Vagina (tissue), 2 donors: ENCODE data around the gene NOVA2. TPM values are rescaled to one million over a fixed set of nuclear protein-coding genes. Genes with fewer than 3 reads are reported as not detected.

Experiments
- DNase-seq, 2 donors: peaks; one replicate each; pipeline ENCODE4 v3.0.0-alpha.2; 2017; ENCODE audit errors: extremely low spot score in 2 of 2
- H3K27ac ChIP-seq: fragments of 200-600 bp; sonication (generic); one replicate; pipeline ENCODE4 v1.5.1; 2019
- H3K27me3 ChIP-seq: fragments of 200-600 bp; sonication (generic); one replicate; pipeline ENCODE4 v1.5.1; 2019
- H3K36me3 ChIP-seq, 2 donors: fragments of 200-600 bp; sonication (generic); one replicate each; pipeline ENCODE4 v1.5.1; 2017 to 2019
- H3K4me1 ChIP-seq: fragments of 200-600 bp; sonication (generic); one replicate; pipeline ENCODE4 v1.5.1; 2019
- H3K4me3 ChIP-seq, 2 donors: fragments of 200-600 bp; sonication (generic); 1 replicate in 1 of 2; 2 replicates in 1 of 2; pipeline ENCODE4 v1.5.1; 2016 to 2019
- H3K9me3 ChIP-seq: fragments of 200-600 bp; sonication (generic); one replicate; pipeline ENCODE4 v1.5.1; 2019
- POLR2A ChIP-seq, 2 donors: fragments of 450-650 bp; IDR thresholded peaks; one replicate each; pipeline ENCODE4 v1.6.1; 2017; ENCODE audit warnings: antibody characterized with exemption in 2 of 2, mild to moderate bottlenecking in 2 of 2, moderate library complexity in 2 of 2
- POLR2AphosphoS5 ChIP-seq, 2 donors: sonication (generic); formaldehyde crosslinking; IDR thresholded peaks; one replicate each; pipeline ENCODE4 v1.9.0; 2017; ENCODE audit warnings: antibody characterized with exemption in 2 of 2, mild to moderate bottlenecking in 2 of 2, low read depth in 1 of 2; ENCODE audit not compliant: insufficient read depth in 1 of 2
- intact Hi-C: fragments of 100-400 bp; cut with DNase I; formaldehyde crosslinking; loops from one replicate; pipeline ENCODE4 v1.15.1; 2023
- total RNA-seq: library from RNA; depleted of rRNA; stranded (reverse); fragments of >200 nt; gene quantifications from one replicate; pipeline ENCODE4 v1.2.3, GENCODE V29; 2016
- TF ChIP-seq, protein P1 (sequence below), 3 experiments: fragments of 450-650 bp in 2 of 3; fragments of 200-600 bp in 1 of 3; sonication (generic) in 1 of 3; IDR thresholded peaks; one replicate each; pipeline ENCODE4 v1.5.1; 2017 to 2019; ENCODE audit warnings: antibody characterized with exemption in 3 of 3, mild to moderate bottlenecking in 2 of 3, moderate library complexity in 2 of 3

The NOVA2 gene
- total RNA-seq, 1 donor from 2014 or later, result 1.5 TPM

DNA sequence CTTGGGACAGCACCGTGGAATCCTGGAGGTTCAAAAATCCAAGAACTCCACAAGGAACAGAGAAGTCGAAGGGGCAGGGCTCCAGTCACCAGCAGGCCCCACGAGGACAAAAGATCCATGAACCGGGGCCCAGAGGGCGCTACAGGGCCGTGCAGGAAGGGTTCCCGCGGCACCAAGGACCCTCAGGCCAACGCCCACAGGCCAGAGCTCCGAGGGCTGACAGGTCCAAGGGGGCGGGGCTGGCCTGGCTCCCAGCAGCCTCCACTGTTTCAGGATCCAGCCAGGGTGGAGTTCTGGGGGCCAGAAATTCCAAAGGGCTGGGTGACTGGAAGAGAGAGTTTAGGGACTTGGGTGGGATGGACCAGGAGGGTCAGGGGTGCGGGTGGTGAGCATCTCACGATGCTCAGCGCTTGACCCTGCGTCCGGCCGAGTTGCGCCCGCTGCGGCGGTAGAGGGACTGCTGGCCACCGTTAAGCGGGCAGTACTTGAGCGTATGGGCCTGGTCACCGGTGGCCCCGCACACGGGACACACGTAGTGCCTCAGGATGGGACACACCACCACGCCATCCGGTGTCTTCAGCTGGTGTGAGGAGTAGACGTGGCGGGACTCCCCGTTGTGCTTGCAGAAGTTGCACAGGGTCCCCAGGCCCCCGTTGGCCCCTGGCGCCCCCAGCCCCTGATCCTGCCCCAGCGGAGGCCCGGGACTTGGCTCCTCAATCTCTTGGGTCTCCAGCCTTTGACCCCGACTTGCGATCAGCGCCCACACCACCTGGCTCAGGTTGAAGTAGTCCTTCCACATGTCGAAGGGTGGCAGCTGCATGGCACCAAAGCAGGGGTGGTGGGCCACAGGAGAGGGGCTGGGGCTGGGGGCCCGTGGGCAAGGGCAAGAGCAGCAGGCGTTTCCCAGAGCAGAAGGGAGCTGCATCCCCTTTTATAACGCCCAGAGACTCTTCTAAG lies 59.5 kb downstream of the NOVA2 start, which contains the start of gene NANOS2:
Gene NANOS2, minus strand, starts transcription at position 905 of the 957 bp plus-strand sequence. Its CDS starts 85 bp downstream, at position 820.
- H3K4me3 ChIP-seq, result no peak within 1 kb of the TSS
- no peaks in the 10 kb centered on the region for H3K27me3 ChIP-seq
- no peak within 1 kb of the TSS for H3K27ac ChIP-seq
- no peak for DNase-seq
- intact Hi-C loops, result loop anchor here (10.0 kb wide), 1 partner anchor 91 kb away; no protein-coding TSS in a partner anchor
- no peak for TF ChIP-seq POLR2AphosphoS5 (IDR thresholded peaks at IDR 0.05; ENCODE audit: insufficient read depth in 1 of 2, low read depth in 1 of 2)
- TF ChIP-seq POLR2A (IDR thresholded peaks at IDR 0.05), result no peak
- TF ChIP-seq, protein P1, sequence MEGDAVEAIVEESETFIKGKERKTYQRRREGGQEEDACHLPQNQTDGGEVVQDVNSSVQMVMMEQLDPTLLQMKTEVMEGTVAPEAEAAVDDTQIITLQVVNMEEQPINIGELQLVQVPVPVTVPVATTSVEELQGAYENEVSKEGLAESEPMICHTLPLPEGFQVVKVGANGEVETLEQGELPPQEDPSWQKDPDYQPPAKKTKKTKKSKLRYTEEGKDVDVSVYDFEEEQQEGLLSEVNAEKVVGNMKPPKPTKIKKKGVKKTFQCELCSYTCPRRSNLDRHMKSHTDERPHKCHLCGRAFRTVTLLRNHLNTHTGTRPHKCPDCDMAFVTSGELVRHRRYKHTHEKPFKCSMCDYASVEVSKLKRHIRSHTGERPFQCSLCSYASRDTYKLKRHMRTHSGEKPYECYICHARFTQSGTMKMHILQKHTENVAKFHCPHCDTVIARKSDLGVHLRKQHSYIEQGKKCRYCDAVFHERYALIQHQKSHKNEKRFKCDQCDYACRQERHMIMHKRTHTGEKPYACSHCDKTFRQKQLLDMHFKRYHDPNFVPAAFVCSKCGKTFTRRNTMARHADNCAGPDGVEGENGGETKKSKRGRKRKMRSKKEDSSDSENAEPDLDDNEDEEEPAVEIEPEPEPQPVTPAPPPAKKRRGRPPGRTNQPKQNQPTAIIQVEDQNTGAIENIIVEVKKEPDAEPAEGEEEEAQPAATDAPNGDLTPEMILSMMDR (IDR thresholded peaks at IDR 0.05), result no peak
- no peaks in the 10 kb centered on the region for H3K36me3 ChIP-seq
- H3K4me1 ChIP-seq, result no peaks in the 10 kb centered on the region
- no peaks in the 10 kb centered on the region for H3K9me3 ChIP-seq

DNA sequence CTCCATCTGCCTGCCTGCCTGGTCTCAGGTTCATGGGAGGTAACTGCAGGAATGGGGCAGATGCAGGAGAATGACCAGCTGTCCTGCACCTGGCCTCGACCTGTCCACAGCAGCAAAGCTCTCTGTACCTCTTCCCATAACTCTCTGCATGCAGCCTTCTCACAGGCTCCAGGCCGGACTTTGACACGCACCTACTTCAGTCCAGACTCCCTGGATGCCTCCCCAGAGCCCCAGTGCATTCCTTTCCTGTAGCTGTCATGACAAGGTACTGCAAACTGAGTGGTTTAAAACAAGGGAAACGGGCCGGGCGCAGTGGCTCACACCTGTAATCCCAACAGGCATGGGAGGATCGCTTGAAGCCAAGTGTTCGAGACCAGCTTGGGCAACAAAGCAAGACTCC lies 62.4 kb downstream of the NOVA2 start:
- no peak for DNase-seq
- H3K27me3 ChIP-seq, result no peaks in the 10 kb centered on the region
- H3K36me3 ChIP-seq, result no peaks in the 10 kb centered on the region
- no peak overlapping the region for H3K27ac ChIP-seq
- TF ChIP-seq, protein P1 (IDR thresholded peaks at IDR 0.05), result no peak
- TF ChIP-seq POLR2A (IDR thresholded peaks at IDR 0.05) (no peak), POLR2AphosphoS5 (IDR thresholded peaks at IDR 0.05; ENCODE audit: insufficient read depth in 1 of 2, low read depth in 1 of 2) (no peak)
- intact Hi-C loops, result loop anchor here (10.0 kb wide), 1 partner anchor 94 kb away; no protein-coding TSS in a partner anchor
- no peaks in the 10 kb centered on the region for H3K9me3 ChIP-seq
- no peak overlapping the region for H3K4me3 ChIP-seq
- no peaks in the 10 kb centered on the region for H3K4me1 ChIP-seq

DNA sequence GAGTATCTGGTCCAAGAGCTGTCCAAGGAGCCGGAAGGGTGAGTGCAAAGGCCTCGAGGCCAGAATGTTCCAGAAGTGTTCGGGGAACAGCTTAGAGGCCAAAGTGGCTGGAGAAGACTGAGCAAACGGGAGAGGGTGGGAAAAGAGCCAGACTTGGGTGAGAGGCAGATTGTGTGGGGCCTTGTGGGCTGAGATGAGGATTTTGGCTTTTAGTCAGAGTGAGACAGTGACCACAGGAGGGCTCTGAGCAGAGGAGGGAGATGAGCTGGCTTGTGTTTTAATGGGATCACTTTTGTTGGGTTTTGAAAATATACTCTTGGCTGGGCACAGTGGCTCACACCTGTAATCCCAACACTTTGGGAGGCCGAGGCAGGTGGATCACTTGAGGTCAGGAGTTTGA lies 64.7 kb downstream of the NOVA2 start:
- Histone ChIP-seq H3K36me3 (no peaks in the 10 kb centered on the region), H3K4me3 (no peak overlapping the region), H3K4me1 (no peaks in the 10 kb centered on the region), H3K27ac (no peak overlapping the region), H3K27me3 (no peaks in the 10 kb centered on the region), H3K9me3 (no peaks in the 10 kb centered on the region)
- DNase-seq, result no peak
- no peak for TF ChIP-seq POLR2A (IDR thresholded peaks at IDR 0.05)
- intact Hi-C loops, result no loop called here

DNA sequence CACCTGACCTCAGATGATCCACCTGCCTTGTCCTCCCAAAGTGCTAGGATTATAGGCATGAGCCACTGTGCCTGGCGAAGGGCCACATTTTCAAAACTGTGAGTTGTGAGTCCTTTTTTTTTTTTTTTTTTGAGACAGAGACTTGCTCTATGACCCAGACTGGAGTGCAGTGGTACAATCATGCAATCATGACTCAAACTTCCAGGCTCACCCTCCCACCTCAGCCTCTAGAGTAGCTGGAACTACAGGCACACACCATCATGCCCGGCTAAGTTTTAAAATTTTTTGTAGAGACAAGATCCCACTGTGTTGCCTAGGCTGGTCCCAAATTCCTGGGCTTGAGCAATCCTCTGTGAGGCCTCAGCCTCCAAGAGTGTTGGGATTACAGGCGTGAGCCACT lies 67.4 kb downstream of the NOVA2 start:
- H3K27me3 ChIP-seq, result no peaks in the 10 kb centered on the region
- H3K27ac ChIP-seq, result no peak overlapping the region
- intact Hi-C loops, result no loop called here
- H3K4me3 ChIP-seq, result no peak overlapping the region
- no peaks in the 10 kb centered on the region for H3K9me3 ChIP-seq
- TF ChIP-seq POLR2A (IDR thresholded peaks at IDR 0.05) (no peak), POLR2AphosphoS5 (IDR thresholded peaks at IDR 0.05; ENCODE audit: insufficient read depth in 1 of 2, low read depth in 1 of 2) (no peak)
- TF ChIP-seq, protein P1 (IDR thresholded peaks at IDR 0.05), result no peak
- H3K4me1 ChIP-seq, result peaks cover 10% of the 10 kb centered on the region
- H3K36me3 ChIP-seq, result no peaks in the 10 kb centered on the region
- no peak for DNase-seq

DNA sequence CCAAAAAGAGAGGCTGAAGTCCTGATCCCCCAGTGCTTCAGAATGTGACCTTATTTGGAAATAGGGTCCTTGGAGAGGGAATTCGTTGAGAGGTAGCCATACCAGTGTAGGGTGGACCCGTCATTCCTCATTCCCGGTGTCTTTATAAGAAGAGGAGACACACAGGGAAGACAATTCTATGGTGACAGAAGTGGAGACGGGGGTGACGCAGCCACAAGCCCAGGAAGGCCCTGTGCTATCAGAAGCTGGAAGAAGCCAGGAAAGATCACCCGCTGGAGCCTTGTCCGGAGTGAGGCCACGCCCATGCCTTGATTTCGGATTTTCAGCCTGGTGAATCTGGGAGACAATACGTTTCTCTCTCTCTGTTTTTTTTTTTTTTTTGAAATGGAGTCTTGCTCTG lies 68.7 kb downstream of the NOVA2 start:
- no peaks in the 10 kb centered on the region for H3K27me3 ChIP-seq
- H3K36me3 ChIP-seq, result peaks cover 0 to 3% of the 10 kb centered on the region in 2 donors
- intact Hi-C loops, result no loop called here
- no peak overlapping the region for H3K4me3 ChIP-seq
- no peak for TF ChIP-seq POLR2A (IDR thresholded peaks at IDR 0.05)
- H3K4me1 ChIP-seq, result peaks cover 22% of the 10 kb centered on the region
- H3K27ac ChIP-seq, result no peak overlapping the region
- DNase-seq, result no peak
- no peaks in the 10 kb centered on the region for H3K9me3 ChIP-seq
